Osteocyte (in vitro differentiated cells): ENCODE measurements around the gene CHD6. TPM values are rescaled to one million over a fixed set of nuclear protein-coding genes. Genes with fewer than 3 reads are reported as not detected.

Experiments
- DNase-seq: peaks from one replicate; pipeline ENCODE4 v3.0.0; 2021; ENCODE audit warnings: mixed read lengths; ENCODE audit not compliant: unreplicated experiment; ENCODE audit errors: extremely low spot score
- H3K27ac Mint-ChIP-seq: one replicate; pipeline ENCODE4 v1.8.0; 2021; ENCODE audit warnings: mild to moderate bottlenecking, mixed read lengths; ENCODE audit not compliant: unreplicated experiment
- H3K27me3 Mint-ChIP-seq: one replicate; pipeline ENCODE4 v1.8.0; 2021; ENCODE audit warnings: mixed read lengths; ENCODE audit not compliant: unreplicated experiment
- H3K36me3 Mint-ChIP-seq: one replicate; pipeline ENCODE4 v1.8.0; 2021; ENCODE audit warnings: mixed read lengths; ENCODE audit not compliant: unreplicated experiment
- H3K4me1 Mint-ChIP-seq: one replicate; pipeline ENCODE4 v1.8.0; 2021; ENCODE audit warnings: mixed read lengths; ENCODE audit not compliant: unreplicated experiment
- H3K4me3 Mint-ChIP-seq: one replicate; pipeline ENCODE4 v1.8.0; 2021; ENCODE audit warnings: mild to moderate bottlenecking, moderate library complexity, mixed read lengths; ENCODE audit not compliant: unreplicated experiment
- H3K9me3 Mint-ChIP-seq: one replicate; pipeline ENCODE4 v1.8.0; 2021; ENCODE audit warnings: mixed read lengths; ENCODE audit not compliant: unreplicated experiment
- total RNA-seq: library from RNA; stranded (reverse); gene quantifications from 2 replicates; pipeline ENCODE4 v1.2.1, GENCODE V29; 2021
- TF ChIP-seq, protein P1 (sequence below): fragments of 200-600 bp; sonication (generic); IDR thresholded peaks from 2 replicates; pipeline ENCODE4 v1.5.0; 2021; ENCODE audit warnings: antibody characterized with exemption, mild to moderate bottlenecking, moderate library complexity

The CHD6 gene
- total RNA-seq, 1 donor from 2014 or later: 51.4 TPM

DNA sequence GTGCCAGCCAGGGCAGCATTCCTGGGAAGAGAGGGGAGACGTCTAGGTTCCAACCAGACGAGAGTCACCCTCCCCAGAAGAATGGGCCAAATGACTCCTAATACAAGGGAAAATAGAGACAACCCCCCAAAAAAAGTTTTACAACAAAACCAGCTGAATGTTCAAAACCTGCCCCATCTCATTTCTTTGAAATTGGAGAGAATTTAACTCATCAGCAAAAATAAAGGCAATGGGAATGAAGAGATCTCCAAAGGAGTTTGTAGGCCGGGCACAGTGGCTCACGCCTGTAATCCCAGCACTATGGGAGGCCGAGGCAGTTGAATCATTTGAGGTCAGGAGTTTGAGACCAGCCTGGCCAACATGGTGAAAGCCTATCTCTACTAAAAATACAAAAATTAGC, 241.8 kb downstream of the CHD6 start:
- H3K4me1 Mint-ChIP-seq: peaks cover 14% of the 10 kb centered on the region
- H3K4me3 Mint-ChIP-seq: no peak overlapping the region
- peaks cover 2% of the 10 kb centered on the region for H3K9me3 Mint-ChIP-seq
- no peak overlapping the region for H3K27ac Mint-ChIP-seq
- peaks cover under 1% of the 10 kb centered on the region for H3K36me3 Mint-ChIP-seq
- DNase-seq: no peak
- TF ChIP-seq, protein P1, sequence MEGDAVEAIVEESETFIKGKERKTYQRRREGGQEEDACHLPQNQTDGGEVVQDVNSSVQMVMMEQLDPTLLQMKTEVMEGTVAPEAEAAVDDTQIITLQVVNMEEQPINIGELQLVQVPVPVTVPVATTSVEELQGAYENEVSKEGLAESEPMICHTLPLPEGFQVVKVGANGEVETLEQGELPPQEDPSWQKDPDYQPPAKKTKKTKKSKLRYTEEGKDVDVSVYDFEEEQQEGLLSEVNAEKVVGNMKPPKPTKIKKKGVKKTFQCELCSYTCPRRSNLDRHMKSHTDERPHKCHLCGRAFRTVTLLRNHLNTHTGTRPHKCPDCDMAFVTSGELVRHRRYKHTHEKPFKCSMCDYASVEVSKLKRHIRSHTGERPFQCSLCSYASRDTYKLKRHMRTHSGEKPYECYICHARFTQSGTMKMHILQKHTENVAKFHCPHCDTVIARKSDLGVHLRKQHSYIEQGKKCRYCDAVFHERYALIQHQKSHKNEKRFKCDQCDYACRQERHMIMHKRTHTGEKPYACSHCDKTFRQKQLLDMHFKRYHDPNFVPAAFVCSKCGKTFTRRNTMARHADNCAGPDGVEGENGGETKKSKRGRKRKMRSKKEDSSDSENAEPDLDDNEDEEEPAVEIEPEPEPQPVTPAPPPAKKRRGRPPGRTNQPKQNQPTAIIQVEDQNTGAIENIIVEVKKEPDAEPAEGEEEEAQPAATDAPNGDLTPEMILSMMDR: no peak
- peaks cover 46% of the 10 kb centered on the region for H3K27me3 Mint-ChIP-seq

DNA sequence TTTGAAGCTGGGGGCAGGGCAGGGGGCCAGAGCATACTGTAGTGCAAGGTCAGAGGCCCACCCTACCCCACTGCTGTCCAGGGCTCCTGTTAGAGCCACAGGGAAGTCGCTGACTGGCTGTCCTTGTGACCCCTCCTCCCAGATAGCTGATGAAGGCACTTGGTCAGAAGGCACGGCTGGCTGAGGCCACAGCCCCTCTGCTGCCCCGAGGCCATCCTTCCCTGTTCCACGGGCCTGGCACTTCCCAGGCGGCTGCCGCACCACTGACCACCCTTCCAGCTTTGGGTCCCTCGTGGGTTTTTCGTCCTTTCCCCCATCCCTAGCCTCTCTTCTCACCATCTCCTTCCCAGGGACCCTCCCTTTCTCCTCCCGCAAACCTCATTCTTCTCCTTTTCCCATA, 242.3 kb downstream of the CHD6 start:
- H3K4me3 Mint-ChIP-seq: no peak overlapping the region
- peaks cover 6% of the 10 kb centered on the region for H3K9me3 Mint-ChIP-seq
- TF ChIP-seq, protein P1: no peak
- peaks cover 2% of the 10 kb centered on the region for H3K36me3 Mint-ChIP-seq
- H3K4me1 Mint-ChIP-seq: peaks cover 14% of the 10 kb centered on the region
- DNase-seq: no peak
- peaks cover 45% of the 10 kb centered on the region for H3K27me3 Mint-ChIP-seq
- H3K27ac Mint-ChIP-seq: no peak overlapping the region

DNA sequence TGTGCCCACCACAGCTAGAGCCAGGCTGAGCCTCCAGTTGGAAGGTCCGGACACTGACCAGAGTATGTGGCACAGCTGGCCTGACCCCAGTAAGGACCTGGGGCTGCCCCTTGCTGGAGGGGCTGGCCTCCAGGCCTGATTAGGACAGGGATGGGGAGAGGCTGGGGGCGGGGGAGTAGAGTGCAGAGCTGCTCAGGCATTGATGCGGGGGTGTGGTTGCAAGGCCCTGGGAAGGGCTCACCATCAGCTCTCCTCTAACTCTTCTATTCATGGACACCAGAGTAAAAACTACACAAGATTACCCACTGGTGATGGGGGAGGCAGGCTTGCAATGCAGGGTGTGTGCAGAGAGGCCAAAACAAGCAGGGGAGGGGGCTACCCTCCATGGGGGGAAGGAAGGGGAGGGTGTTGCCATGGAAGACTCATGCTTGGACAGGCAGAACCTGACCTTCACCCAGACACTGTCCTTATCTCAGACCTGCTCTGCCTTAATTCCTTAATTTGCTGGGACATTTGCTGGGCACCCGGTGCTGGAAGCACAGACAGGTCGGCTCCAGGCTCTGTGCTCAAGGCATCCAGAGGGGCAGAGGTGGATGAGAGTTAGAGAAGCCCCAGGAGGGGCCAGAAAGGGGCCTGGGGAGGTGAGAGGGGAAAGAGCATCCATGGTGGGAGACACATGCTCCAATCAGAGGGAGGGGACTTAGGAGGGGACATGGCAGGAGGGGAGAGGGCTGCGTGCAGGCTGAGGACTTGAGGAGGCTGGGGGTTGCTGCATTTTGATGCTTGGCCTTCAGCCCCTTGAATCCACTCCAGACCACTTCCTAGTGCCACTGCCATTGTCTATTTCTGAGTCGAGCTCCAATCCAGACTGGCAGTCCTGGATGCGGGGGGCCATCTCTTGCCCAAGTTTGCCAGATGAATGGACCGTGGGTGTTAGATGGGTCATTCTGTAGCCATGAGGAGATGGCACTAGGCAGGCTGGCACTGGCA, 244.0 kb downstream of the CHD6 start:
- no peak for DNase-seq
- peaks cover 2% of the 10 kb centered on the region for H3K36me3 Mint-ChIP-seq
- peaks cover 32% of the 10 kb centered on the region for H3K27me3 Mint-ChIP-seq
- H3K9me3 Mint-ChIP-seq: peaks cover 6% of the 10 kb centered on the region
- TF ChIP-seq, protein P1: no peak
- H3K27ac Mint-ChIP-seq: no peak overlapping the region
- H3K4me3 Mint-ChIP-seq: no peak overlapping the region
- peaks cover 14% of the 10 kb centered on the region for H3K4me1 Mint-ChIP-seq

DNA sequence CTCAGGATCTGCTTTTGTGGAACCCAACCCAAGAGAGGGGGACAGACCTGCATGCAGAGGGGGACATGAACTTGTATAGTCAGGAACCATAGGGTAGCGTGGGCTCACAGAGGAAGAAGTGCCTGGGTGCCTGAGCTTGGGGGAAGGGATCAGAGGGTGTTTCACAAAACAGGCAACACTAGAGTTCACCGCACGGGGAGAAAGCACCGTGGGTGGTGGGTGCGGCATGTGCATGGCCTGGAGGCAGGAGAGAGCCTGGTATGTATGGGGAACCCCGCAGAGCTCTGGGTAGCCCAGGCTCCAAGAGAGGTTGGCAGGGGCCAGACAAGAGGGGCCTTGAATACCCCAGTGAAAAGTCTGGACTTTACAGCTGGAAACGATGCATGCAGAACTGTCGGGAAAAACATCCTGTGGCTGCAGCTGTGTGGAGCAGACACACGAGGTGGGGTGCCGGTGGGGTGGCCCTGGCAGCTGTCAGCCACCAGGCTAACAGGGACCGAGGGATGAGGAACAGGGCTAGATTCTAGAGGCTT, 244.9 kb downstream of the CHD6 start:
- DNase-seq: no peak
- Mint-ChIP-seq H3K9me3 (peaks cover 6% of the 10 kb centered on the region), H3K4me3 (no peak overlapping the region), H3K36me3 (peaks cover 2% of the 10 kb centered on the region), H3K27me3 (peaks cover 35% of the 10 kb centered on the region), H3K27ac (no peak overlapping the region), H3K4me1 (peaks cover 14% of the 10 kb centered on the region)
- TF ChIP-seq, protein P1: no peak

DNA sequence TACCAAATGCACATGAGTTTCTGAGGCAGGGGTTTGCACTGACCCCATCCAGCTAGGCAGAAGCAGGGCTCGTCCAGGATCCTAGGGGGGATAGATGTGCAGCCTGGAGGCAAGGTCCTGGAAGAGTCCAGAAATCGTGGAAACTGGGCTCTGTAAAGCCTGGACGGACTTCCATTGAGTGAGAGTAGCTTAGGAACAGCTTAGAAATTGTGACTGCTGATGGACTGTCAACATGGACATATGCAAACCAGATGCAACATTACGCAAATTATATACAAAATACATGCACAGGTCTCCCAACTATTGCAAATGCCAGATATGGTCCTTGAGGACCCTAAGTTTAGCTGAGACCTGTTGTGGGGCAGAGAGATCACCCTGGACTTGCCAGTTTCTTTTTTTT, 246.8 kb downstream of the CHD6 start:
- Mint-ChIP-seq H3K9me3 (peaks cover 6% of the 10 kb centered on the region), H3K27me3 (peaks cover 27% of the 10 kb centered on the region), H3K36me3 (peaks cover 2% of the 10 kb centered on the region), H3K27ac (no peak overlapping the region), H3K4me3 (no peak overlapping the region), H3K4me1 (peaks cover 19% of the 10 kb centered on the region)
- DNase-seq: no peak
- TF ChIP-seq, protein P1: no peak
